HG02840 (cell line): ENCODE measurements around the gene PAM16.
"Not testable (repeated sequence)": the region's sequence is repeated elsewhere in the genome, so short reads cannot be mapped to it uniquely, and the experiment has no call there.

ENCODE experiments used
- ATAC-seq: cut with Tn5 transposase; IDR thresholded peaks from one replicate; pipeline ENCODE4 v1.9.1; 2021; ENCODE audit warnings: mild to moderate bottlenecking, moderate library complexity, moderate number of reproducible peaks; ENCODE audit not compliant: unreplicated experiment, low FRiP score

PAM16 gene

GRCh38 chr16:4354512-4355409 is 3.6 kb upstream of the PAM16 start:
- no peak for ATAC-seq

DNA sequence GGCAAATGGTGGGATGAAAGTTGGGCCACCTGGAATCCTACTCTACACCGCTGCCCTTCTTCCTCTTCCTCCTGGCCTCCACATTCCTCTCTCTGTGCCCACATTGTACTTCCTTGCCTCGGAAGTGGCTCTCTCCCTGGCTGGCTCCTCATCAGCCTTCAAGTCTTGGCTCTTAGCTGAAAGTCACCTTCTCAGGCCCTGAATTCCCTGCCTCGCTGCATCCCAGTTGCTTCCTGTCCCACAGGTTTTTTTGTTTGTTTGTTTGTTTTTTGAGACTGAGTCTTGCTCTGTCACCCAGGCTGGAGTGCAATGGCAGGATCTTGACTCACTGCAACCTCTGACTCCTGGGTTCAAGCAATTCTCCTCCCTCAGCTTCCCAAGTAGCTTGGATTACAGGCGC is 2.6 kb upstream of the PAM16 start:
- ATAC-seq, result no peak

- ATAC-seq, result no peak
Observed at GRCh38 chr16:4352843-4353242, 1.7 kb upstream of the PAM16 start.

DNA sequence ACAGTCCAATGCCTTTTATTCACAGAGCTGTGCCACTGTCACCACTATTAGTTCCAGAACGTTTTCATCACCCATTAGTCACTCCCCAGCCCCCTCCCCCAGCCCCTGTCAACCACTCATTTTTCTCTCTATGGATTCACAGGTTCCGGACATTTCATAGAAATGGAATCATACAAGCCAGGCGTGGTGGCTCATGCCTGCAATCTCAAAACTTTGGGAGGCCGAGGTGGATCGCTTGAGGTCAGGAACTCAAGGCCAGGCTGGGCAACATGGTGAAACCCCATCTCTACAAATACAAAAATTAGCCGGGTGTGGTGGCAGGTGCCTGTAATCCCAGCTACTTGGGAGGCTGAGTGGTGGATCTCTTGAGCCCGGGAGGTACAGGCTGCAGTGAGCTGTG is 759 bp upstream of the PAM16 start:
- no peak for ATAC-seq

DNA sequence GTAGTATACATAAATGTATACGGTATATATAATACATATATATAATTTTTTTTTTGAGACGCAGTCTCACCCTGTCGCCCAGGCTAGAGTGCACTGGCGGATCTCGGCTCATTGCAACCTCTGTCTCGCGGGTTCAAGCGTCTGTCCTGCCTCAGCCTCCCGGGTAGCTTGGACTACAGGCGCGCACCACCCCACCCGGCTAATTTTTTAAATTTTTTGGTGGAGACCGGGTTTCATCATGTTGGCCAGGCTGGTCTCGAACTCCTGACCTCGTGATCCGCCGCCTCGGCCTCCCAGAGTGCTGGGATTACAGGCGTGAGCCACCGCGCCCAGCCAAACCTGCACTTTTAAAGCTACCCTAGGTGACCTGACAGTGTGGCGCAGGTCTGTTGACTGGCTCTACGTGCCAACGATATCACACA is 745 bp downstream of the PAM16 start:
- ATAC-seq, result peak; percentile 7

GRCh38 chr16:4349332-4349731 is 1.8 kb downstream of the PAM16 start:
- ATAC-seq, result no peak

DNA sequence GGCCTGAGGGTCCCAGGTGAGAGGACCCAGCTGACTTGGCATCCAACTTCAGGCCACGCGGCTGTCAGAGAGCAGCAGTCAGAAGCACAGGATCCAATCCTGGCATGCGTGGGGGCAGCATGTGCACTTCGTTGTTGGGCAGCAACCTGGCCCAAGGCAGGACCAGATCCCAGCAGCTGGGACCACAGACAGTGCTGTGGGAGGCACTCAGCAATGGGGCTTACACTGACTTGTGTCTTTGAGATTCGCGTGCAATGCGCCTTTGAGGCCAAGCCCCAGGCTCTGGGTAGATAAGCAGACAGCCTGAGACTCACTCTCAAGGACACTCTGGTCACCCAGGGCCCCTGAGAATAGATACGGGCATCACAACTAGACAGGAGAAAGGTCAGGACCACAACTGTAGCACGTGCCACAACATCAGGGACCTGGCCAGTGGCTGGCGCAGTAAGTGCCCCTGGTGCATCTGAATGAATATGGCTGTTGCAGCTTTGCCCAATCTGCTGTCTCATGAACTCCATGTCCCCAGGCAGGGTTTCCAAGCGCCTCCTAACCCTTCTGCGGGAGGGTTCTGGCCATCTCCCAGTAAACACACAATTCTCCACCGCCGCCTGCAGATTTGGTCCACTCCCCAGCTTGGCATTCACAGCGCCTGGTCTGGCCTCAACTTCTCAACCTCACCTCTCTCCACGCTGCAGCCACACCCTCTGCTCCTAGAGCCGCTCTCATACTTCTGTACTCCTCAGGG is 3.2 kb downstream of the PAM16 start:
- no peak for ATAC-seq

- ATAC-seq, result no peak
Observed at GRCh38 chr16:4347010-4347409, 4.1 kb downstream of the PAM16 start.

GRCh38 chr16:4345836-4346781 is 5.0 kb downstream of the PAM16 start:
- ATAC-seq, result no peak

DNA sequence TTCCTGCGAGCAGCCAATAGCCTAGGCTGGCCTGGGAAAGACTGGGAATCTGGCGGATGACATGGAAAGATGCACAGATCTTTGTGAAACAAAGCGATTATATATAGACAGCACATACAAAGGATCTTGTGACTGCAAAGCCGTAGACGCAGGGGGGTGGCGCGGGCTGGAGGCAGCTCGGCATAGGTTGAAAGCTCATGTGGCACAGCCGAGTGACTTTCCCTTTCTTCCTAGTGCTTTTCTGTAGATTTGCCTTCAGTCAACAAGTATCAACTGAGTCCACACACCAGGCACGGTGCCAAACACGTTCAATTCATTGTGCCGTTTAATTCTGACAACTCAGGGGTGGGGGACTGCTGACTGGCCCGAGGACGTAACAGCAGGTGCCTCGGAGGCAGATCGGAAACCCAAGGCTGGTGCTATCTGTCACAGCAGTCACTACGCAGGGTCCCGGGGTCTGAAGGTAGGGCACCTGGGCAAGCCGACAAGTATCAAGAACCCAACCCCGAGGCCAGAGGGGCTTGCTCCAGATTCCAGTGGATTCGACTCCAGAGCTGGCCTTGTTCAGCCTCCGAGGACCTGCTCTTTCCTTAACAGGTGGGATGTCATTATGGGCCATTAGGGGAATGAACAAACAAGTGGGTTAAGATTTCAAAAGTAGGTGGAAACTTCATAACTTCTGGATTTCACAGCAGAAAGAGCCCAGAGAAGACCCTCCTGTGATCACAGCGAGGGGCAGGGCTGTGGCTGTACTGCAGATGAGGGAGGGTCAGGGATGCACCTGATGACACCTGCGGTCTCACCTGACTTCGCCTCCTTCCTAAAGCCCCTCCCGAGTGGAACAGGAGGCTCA is 5.9 kb downstream of the PAM16 start:
- ATAC-seq, result no peak

- not testable (repeated sequence) for ATAC-seq
Observed at GRCh38 chr16:4344300-4344982, 6.7 kb downstream of the PAM16 start.

- no peak for ATAC-seq
Observed at GRCh38 chr16:4342866-4343744, 8.0 kb downstream of the PAM16 start.

DNA sequence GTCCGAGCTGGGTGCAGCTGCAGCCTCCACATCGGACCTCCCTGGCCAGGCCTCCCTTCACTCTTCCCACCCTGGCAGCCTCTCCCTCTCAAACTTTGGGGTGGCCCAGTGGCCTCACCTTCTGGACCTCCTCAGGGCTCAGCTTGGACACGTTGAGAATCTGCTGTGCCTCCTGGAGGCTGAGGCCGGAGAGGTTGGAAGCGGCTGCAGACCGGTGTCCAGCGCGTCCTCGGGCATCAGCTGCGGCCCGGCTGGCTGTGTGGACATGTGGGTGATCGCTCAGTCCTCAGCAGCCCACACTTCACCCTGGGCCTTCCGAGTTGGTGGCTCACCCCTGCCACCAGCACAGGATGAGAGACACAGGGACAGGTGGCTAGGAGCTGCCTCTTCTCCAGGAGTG is 9.9 kb downstream of the PAM16 start:
- no peak for ATAC-seq

GRCh38 chr16:4340443-4340842 is 10.7 kb downstream of the PAM16 start:
- no peak for ATAC-seq

- no peak for ATAC-seq
Observed at GRCh38 chr16:4339909-4340308, 11.2 kb downstream of the PAM16 start.

DNA sequence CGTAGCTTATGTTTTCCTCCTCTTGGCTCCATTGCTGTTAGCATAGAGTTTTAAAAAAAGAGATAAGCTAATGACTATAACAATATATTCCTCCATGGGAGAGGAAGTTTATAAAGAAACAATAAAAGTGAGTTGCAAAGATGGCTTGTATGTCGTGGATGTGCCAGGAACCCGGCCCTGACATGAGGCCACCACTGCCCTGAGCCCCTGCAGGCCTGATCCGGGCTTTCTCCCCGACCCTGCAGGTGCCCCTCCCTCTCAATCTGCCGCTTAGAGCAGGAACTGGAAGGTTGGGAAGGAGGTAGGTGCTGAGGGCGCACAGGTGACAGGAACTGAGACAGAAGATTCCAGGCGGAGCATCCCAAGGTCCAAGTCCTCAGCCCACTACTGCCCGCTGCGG is 11.7 kb downstream of the PAM16 start:
- ATAC-seq, result no peak

GRCh38 chr16:4338712-4339299 is 12.3 kb downstream of the PAM16 start:
- ATAC-seq, result no peak

GRCh38 chr16:4338125-4338582 is 13.0 kb downstream of the PAM16 start:
- ATAC-seq, result no peak
